ENCODE data around the gene MNAT1. TPM values are rescaled to one million over a fixed set of nuclear protein-coding genes. Genes with fewer than 3 reads are reported as not detected.

The MNAT1 gene
- total RNA-seq, 1 donor from 2014 or later = 25.5 TPM

DNA sequence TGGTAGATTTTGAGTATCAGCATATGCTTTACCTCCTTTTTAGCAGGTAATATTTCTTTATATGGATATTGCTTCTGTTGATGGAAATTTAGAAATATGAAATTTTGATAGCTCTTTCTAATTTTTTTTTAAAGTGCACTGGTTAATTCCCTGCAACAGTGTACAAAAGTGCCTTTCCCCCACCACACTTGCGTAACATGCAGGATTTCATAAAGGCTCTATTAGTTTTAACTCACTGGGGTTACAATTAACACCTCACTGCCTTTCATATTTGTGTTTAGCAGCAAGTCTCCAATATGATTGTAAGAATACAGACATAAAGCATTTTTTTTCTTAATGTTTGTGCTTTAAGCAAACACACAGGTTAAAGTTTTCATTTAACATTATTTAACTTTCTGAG, 25.6 kb downstream of the MNAT1 start:
- Histone ChIP-seq H3K4me1 (peaks cover 8% of the 10 kb centered on the region), H3K27ac (no peak overlapping the region), H3K9me3 (no peaks in the 10 kb centered on the region), H3K36me3 (no peaks in the 10 kb centered on the region), H3K4me3 (no peak overlapping the region), H3K27me3 (no peaks in the 10 kb centered on the region)
- intact Hi-C loops (cut with DNase I) = no loop called here
- no peak for ATAC-seq
- DNase-seq = no peak
- TF ChIP-seq, protein P1, sequence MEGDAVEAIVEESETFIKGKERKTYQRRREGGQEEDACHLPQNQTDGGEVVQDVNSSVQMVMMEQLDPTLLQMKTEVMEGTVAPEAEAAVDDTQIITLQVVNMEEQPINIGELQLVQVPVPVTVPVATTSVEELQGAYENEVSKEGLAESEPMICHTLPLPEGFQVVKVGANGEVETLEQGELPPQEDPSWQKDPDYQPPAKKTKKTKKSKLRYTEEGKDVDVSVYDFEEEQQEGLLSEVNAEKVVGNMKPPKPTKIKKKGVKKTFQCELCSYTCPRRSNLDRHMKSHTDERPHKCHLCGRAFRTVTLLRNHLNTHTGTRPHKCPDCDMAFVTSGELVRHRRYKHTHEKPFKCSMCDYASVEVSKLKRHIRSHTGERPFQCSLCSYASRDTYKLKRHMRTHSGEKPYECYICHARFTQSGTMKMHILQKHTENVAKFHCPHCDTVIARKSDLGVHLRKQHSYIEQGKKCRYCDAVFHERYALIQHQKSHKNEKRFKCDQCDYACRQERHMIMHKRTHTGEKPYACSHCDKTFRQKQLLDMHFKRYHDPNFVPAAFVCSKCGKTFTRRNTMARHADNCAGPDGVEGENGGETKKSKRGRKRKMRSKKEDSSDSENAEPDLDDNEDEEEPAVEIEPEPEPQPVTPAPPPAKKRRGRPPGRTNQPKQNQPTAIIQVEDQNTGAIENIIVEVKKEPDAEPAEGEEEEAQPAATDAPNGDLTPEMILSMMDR (IDR thresholded peaks at IDR 0.05) = no peak

DNA sequence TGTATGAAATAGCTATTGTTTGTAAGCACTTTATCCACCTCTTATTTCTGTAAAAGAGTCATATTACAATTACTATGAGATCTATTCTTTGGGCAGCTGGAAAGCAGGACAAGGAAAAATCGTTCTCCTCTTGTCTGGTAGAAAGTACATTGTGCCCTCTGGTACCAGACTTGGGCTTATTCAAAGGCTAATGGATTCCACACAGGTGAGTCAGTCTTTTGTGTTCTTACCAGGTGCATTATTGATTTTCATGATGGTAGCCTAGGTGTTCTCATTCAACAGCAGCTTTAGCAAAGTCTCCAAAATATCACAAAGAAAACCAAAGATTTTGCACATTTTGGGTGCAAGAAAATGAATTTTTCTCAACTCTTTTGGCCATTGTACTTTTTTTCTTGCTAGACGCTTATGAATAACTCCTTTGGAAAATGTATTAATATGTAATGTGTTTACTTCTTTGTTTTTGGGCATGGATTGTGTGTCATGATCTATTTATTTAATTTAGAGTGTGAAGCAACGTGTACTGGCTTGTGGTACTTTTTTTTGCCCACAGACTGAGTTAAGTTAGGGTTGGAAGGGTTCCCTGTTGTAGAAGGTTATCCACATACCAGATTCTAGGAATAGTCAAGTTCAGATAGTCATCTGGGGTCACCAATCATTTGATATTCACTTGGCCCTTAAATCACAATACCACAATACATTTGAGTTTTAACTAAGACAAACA, 26.2 kb downstream of the MNAT1 start:
- H3K27ac ChIP-seq = no peak overlapping the region
- peaks cover 8% of the 10 kb centered on the region for H3K4me1 ChIP-seq
- H3K9me3 ChIP-seq = no peaks in the 10 kb centered on the region
- ATAC-seq = no peak
- TF ChIP-seq, protein P1 (IDR thresholded peaks at IDR 0.05) = no peak
- H3K27me3 ChIP-seq = no peaks in the 10 kb centered on the region
- no peak for DNase-seq
- no peak overlapping the region for H3K4me3 ChIP-seq
- intact Hi-C loops (cut with DNase I) = no loop called here
- H3K36me3 ChIP-seq = no peaks in the 10 kb centered on the region

DNA sequence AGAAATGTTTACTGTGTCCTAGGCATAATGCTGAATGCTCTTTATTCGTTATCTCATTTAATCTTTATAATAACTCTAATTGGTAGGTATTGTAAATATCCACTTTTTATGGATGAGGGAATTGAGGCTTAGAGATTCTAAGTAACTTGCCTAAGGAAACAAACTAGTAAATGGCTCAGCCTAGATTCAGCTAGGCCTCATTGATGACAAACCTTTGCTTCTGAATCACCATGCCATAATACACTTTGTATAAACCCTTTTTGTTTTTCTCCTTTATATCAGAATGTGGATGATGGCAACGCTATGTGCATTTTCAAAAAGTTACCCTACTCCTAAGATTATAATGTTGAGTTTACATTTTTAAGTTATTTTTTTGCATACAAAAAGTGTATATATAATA, 34.0 kb downstream of the MNAT1 start:
- Histone ChIP-seq H3K4me1 (no peaks in the 10 kb centered on the region), H3K9me3 (no peaks in the 10 kb centered on the region), H3K27me3 (no peaks in the 10 kb centered on the region), H3K4me3 (no peak overlapping the region), H3K36me3 (no peaks in the 10 kb centered on the region), H3K27ac (no peak overlapping the region)
- intact Hi-C loops (cut with DNase I) = no loop called here
- TF ChIP-seq, protein P1 (IDR thresholded peaks at IDR 0.05) = no peak
- ATAC-seq = no peak
- DNase-seq = no peak

DNA sequence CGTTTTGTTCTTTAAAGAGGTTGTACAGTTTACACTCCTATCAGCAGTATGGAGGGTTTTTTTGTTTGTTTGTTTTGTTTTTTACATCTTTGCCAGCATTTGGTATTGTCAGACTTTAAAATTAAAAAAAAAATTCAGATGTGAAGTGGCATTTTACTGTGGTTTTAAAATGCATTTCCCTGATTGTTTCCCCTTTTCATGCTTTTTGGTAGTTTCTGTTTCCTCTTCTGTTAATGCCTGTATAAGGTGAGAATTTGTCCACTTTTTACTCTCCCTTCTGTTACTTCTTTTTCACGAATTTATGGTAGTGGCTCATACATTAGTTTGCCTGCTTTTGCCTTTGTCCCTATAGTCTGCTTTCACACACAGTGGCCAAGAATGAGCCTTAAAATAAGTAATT, 36.6 kb downstream of the MNAT1 start:
- Histone ChIP-seq H3K27ac (no peak overlapping the region), H3K27me3 (no peaks in the 10 kb centered on the region), H3K4me3 (no peak overlapping the region), H3K9me3 (no peaks in the 10 kb centered on the region), H3K4me1 (no peaks in the 10 kb centered on the region), H3K36me3 (no peaks in the 10 kb centered on the region)
- intact Hi-C loops (cut with DNase I) = no loop called here
- DNase-seq (no peak), ATAC-seq (no peak)
- TF ChIP-seq, protein P1 (IDR thresholded peaks at IDR 0.05) = no peak

DNA sequence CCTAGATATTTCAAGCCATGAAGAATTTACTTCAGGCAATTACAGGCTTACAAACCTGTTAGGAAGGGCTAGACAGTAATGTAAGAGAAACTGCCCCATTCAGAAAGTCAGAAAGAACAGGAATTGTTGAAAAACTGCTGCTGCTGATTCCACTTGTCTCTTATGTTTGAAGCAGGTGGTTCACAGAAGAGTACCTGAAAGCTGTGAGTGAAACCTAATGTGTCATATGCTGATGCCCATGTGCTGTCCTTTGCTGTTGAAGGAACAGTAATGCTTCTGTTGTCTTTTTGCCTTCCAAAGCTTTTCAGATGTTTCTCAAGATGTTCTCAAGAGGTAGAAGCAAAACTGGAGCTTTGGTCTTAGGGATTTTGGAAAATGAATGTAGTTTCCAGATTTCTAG, 39.0 kb downstream of the MNAT1 start:
- DNase-seq (no peak), ATAC-seq (no peak)
- Histone ChIP-seq H3K4me3 (no peak overlapping the region), H3K27me3 (no peaks in the 10 kb centered on the region), H3K36me3 (no peaks in the 10 kb centered on the region), H3K4me1 (no peaks in the 10 kb centered on the region), H3K27ac (no peak overlapping the region), H3K9me3 (no peaks in the 10 kb centered on the region)
- intact Hi-C loops (cut with DNase I) = no loop called here
- TF ChIP-seq, protein P1 (IDR thresholded peaks at IDR 0.05) = no peak

DNA sequence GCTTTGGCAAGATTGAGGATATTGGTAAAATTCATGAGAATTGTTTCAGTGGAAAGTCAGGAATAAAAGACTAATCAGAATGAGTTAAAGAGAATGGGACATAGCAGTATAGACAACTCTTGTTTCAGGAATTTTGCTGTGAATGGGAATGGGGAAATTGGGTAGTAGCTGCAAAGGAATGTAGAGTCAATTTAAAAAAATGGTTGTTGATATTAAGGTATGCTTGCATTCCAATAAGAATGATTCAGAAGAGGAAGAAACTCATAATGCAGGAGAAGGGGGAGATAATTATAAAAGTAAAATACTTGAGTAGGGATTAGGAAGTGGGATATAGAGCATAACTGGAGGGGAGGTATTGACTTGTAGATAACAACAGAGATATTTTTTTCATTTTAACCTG, 40.7 kb downstream of the MNAT1 start:
- TF ChIP-seq, protein P1 (IDR thresholded peaks at IDR 0.05) = no peak
- intact Hi-C loops (cut with DNase I) = no loop called here
- Histone ChIP-seq H3K36me3 (no peaks in the 10 kb centered on the region), H3K9me3 (no peaks in the 10 kb centered on the region), H3K27me3 (no peaks in the 10 kb centered on the region), H3K27ac (no peak overlapping the region), H3K4me3 (no peak overlapping the region), H3K4me1 (no peaks in the 10 kb centered on the region)
- ATAC-seq = no peak
- no peak for DNase-seq

Measured in upper lobe of right lung (tissue), 1 donor.